MCF 10A (cell line): ENCODE data around the gene FAM170B. TPM values are rescaled to one million over a fixed set of nuclear protein-coding genes. Genes with fewer than 3 reads are reported as not detected.

ENCODE experiments used
- BruUV-seq: library from RNA; stranded (reverse); fragments of 400-500 nt; replicated peaks from 2 replicates; lab custom pipeline; 2021; lab: Mats Ljungman, UMichigan
- CTCF ChIA-PET: fragments of 300-600 bp; sonication (Branson Sonifier 250); formaldehyde crosslinking; extraction: SDS; loops from one replicate; lab custom pipeline; 2021; ENCODE audit warnings: antibody characterized with exemption, inconsistent platforms; lab: Yijun Ruan, JAX
- POLR2A ChIA-PET: fragments of 300-600, 350-650 bp; sonication (Branson Sonifier 250); formaldehyde crosslinking; extraction: SDS; loops from one replicate; lab custom pipeline; 2020; ENCODE audit warnings: antibody characterized with exemption, inconsistent platforms; lab: Yijun Ruan, JAX
- DNase-seq: peaks from one replicate; pipeline ENCODE4 v3.0.0-alpha.2; 2018; ENCODE audit not compliant: unreplicated experiment
- H3K27ac Mint-ChIP-seq: one replicate; pipeline ENCODE4 v1.8.0; 2022; ENCODE audit warnings: mild to moderate bottlenecking, low read depth, mixed read lengths; ENCODE audit not compliant: unreplicated experiment
- H3K27me3 Mint-ChIP-seq: one replicate; pipeline ENCODE4 v1.8.0; 2022; ENCODE audit warnings: mixed read lengths; ENCODE audit not compliant: insufficient read depth, unreplicated experiment
- H3K36me3 Mint-ChIP-seq: one replicate; pipeline ENCODE4 v1.8.0; 2022; ENCODE audit warnings: mild to moderate bottlenecking, moderate library complexity, mixed read lengths; ENCODE audit not compliant: insufficient read depth, unreplicated experiment
- H3K4me1 Mint-ChIP-seq: one replicate; pipeline ENCODE4 v1.8.0; 2022; ENCODE audit warnings: mixed read lengths; ENCODE audit not compliant: insufficient read depth, unreplicated experiment
- H3K4me3 Mint-ChIP-seq: one replicate; pipeline ENCODE4 v1.8.0; 2022; ENCODE audit warnings: mild to moderate bottlenecking, moderate library complexity, mixed read lengths; ENCODE audit not compliant: unreplicated experiment
- H3K9me3 Mint-ChIP-seq: one replicate; pipeline ENCODE4 v1.8.0; 2022; ENCODE audit warnings: mixed read lengths; ENCODE audit not compliant: unreplicated experiment
- intact Hi-C: fragments of 100-400 bp; cut with micrococcal nuclease; formaldehyde crosslinking; loops from 2 replicates; pipeline ENCODE4 v1.14.1; 2022
- total RNA-seq: library from RNA; stranded (reverse); gene quantifications from 2 replicates; pipeline ENCODE4 v1.2.3, GENCODE V29; 2022
- TF ChIP-seq, protein P1 (sequence below): fragments of 200-600 bp; IDR thresholded peaks from one replicate; pipeline ENCODE4 v1.8.0; 2022; ENCODE audit warnings: antibody characterized with exemption, mild to moderate bottlenecking; ENCODE audit not compliant: unreplicated experiment

Gene FAM170B
- total RNA-seq, 1 experiment from 2014 or later = not detected

DNA sequence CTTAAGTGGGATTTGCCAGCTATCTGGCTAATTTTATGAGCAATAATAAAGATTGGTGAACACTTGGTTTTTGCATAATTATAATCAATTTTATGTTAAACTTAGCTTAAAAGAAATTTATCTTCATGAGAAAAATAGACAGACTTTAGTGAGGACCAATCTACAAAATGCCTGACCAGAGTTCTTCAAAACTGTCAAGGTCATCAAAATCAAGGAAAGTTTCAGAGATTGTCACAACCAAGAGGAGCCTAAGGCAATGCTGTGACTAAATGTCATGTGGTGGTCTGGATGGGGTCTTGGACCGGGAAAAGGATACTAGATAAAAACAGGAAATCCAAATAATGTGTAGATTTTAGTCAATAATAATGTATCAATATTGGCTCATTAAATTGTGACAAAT lies 17.7 kb upstream of the FAM170B start:
- H3K9me3 Mint-ChIP-seq = peaks cover 8% of the 10 kb centered on the region
- no peaks in the 10 kb centered on the region for H3K4me1 Mint-ChIP-seq
- no peak overlapping the region for H3K27ac Mint-ChIP-seq
- H3K27me3 Mint-ChIP-seq = peaks cover 52% of the 10 kb centered on the region
- intact Hi-C loops = no loop called here
- no peak overlapping the region for H3K4me3 Mint-ChIP-seq
- ChIA-PET POLR2A (no interaction called here), CTCF (interaction anchor here (1.0 kb wide), 1 partner anchor 13 kb away, joined by 6 read pairs; no protein-coding TSS in a partner anchor)
- H3K36me3 Mint-ChIP-seq = no peaks in the 10 kb centered on the region
- TF ChIP-seq, protein P1, sequence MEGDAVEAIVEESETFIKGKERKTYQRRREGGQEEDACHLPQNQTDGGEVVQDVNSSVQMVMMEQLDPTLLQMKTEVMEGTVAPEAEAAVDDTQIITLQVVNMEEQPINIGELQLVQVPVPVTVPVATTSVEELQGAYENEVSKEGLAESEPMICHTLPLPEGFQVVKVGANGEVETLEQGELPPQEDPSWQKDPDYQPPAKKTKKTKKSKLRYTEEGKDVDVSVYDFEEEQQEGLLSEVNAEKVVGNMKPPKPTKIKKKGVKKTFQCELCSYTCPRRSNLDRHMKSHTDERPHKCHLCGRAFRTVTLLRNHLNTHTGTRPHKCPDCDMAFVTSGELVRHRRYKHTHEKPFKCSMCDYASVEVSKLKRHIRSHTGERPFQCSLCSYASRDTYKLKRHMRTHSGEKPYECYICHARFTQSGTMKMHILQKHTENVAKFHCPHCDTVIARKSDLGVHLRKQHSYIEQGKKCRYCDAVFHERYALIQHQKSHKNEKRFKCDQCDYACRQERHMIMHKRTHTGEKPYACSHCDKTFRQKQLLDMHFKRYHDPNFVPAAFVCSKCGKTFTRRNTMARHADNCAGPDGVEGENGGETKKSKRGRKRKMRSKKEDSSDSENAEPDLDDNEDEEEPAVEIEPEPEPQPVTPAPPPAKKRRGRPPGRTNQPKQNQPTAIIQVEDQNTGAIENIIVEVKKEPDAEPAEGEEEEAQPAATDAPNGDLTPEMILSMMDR = no peak
- DNase-seq = no peak
- no TSS peak for BruUV-seq

DNA sequence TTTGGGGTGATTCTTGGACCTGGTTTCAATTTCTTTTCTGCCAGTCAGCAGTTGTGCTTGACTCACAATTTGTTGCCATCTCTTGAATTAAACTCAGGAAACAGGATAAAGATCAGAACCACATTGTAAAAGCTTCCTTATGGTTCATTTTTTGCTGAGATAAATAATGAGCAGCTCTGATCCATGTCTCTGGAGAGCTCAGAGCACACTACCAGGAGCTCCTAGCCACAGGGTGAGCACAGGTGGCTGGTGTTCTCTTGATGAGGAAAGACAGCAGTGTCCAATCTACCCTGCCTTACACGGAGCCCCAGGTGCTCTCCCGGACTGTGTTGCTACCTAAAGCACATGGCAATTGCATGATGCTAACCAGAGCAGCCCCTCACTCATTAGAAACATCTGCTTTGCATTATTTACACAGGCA lies 17.2 kb upstream of the FAM170B start:
- ChIA-PET POLR2A (no interaction called here), CTCF (interaction anchor here (1.0 kb wide), 1 partner anchor 13 kb away, joined by 6 read pairs; no protein-coding TSS in a partner anchor)
- H3K27ac Mint-ChIP-seq = no peak overlapping the region
- TF ChIP-seq, protein P1 = no peak
- peaks cover 8% of the 10 kb centered on the region for H3K9me3 Mint-ChIP-seq
- no peaks in the 10 kb centered on the region for H3K36me3 Mint-ChIP-seq
- H3K4me1 Mint-ChIP-seq = no peaks in the 10 kb centered on the region
- H3K27me3 Mint-ChIP-seq = peaks cover 52% of the 10 kb centered on the region
- DNase-seq = no peak
- BruUV-seq = no TSS peak
- no peak overlapping the region for H3K4me3 Mint-ChIP-seq
- intact Hi-C loops = no loop called here

DNA sequence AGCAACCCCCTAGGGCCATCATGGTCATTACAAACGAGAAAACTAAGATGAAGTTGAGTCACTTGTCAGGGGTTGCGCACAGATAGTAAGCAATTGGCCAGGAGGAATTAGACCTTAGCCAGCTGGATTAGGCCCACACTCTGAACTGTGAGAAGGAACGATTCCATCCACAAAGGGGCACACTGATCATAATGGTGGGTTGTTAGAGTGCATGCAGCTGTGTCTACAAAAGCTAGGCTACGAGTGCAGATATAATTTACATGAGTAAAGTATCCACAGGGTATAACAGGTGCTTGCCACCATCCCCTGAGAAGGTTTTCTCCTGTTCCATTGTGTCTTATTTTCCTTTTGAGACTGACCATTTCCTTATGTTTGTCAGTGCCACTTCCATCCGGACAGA lies 16.6 kb upstream of the FAM170B start:
- Mint-ChIP-seq H3K36me3 (no peaks in the 10 kb centered on the region), H3K4me3 (no peak overlapping the region), H3K4me1 (no peaks in the 10 kb centered on the region), H3K27ac (no peak overlapping the region), H3K27me3 (peaks cover 52% of the 10 kb centered on the region), H3K9me3 (peaks cover 8% of the 10 kb centered on the region)
- no TSS peak for BruUV-seq
- no peak for DNase-seq
- ChIA-PET CTCF (interaction anchor here (1.0 to 1.1 kb wide), 2 partner anchors 14 kb away, joined by 5 to 6 read pairs; no protein-coding TSS in a partner anchor), POLR2A (no interaction called here)
- intact Hi-C loops = no loop called here
- TF ChIP-seq, protein P1 = no peak

DNA sequence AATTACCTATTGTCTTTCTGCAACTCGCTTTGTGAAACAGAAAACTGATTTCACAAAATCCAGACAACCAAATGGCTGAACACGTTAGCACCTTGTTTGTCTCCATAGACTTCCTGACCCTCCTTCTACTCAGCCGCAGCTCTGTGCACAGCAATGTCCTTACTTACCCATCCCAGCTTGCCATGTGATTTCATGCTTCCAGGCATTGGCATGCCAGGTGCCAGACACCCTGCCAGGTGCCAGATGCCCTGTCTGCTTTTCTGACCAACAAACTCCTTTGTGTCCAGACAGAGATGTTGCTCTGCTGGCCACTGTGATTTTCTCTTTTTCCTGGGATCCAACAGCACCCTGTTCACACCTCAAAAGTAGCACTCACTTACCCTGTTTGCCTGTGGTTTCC lies 16.1 kb upstream of the FAM170B start:
- intact Hi-C loops = no loop called here
- no peaks in the 10 kb centered on the region for H3K36me3 Mint-ChIP-seq
- DNase-seq = no peak
- POLR2A ChIA-PET = no interaction called here
- no peak overlapping the region for H3K4me3 Mint-ChIP-seq
- CTCF ChIA-PET = interaction anchor here (0.7 to 1.1 kb wide), 3 partner anchors 12 to 107 kb away, joined by 3 to 6 read pairs (median 5); no protein-coding TSS in a partner anchor
- H3K27me3 Mint-ChIP-seq = peaks cover 50% of the 10 kb centered on the region
- H3K9me3 Mint-ChIP-seq = peaks cover 8% of the 10 kb centered on the region
- H3K4me1 Mint-ChIP-seq = no peaks in the 10 kb centered on the region
- TF ChIP-seq, protein P1 = no peak
- H3K27ac Mint-ChIP-seq = no peak overlapping the region
- BruUV-seq = no TSS peak
